Measurements from ENCODE around the gene TWSG1. TPM values are rescaled to one million over a fixed set of nuclear protein-coding genes. Genes with fewer than 3 reads are reported as not detected.

The TWSG1 gene
- total RNA-seq, result 10 to 100 TPM; 14.7 to 16.6 TPM

- Histone ChIP-seq H3K36me3 (peaks cover 11% of the 10 kb centered on the region), H3K27ac (peak within 1 kb of the TSS; percentile 83 to 87), H3K4me3 (peak within 1 kb of the TSS; percentile 73 to 82), H3K27me3 (no peaks in the 10 kb centered on the region), H3K9me3 (no peaks in the 10 kb centered on the region), H3K4me1 (peaks cover 0 to 7% of the 10 kb centered on the region in 2 donors)
- peak in 1 of 2 donors; percentile 64 for TF ChIP-seq CTCF (IDR thresholded peaks at IDR 0.05)
- peak; percentile 86 for DNase-seq (ENCODE audit: low spot score)
These were observed at the start of gene TWSG1 for GRCh38 chr18:9334329-9334972. TWSG1 (plus strand) TSS chr18:9334773; CDS start chr18:9337230, 2,457 bp downstream.

DNA sequence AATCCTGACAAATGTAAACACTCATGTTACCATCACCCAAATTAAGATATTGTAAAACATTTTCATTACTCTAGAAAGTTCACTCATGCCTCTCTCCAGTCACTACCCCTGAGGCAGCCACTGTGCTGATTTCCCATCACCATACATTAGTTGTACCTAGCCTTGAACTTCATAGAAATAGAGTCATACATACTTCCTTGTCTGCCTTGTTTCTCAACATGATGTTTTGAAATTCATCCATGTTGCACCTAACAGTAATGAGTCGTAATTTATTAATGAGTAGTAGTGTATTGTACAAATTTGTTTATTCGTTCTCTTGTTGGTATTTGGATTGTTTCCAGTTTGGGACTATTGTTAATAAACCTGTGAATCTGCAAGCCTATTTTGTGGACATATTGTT, 49.0 kb upstream of the TWSG1 start:
- no peak for TF ChIP-seq CTCF (IDR thresholded peaks at IDR 0.05)
- no peak overlapping the region for H3K4me3 ChIP-seq

GRCh38 chr18:9287036-9287435, 47.5 kb upstream of the TWSG1 start:
- no peaks in the 10 kb centered on the region for H3K27me3 ChIP-seq
- no peak for DNase-seq (ENCODE audit: low spot score)
- H3K27ac ChIP-seq, result no peak overlapping the region
- H3K36me3 ChIP-seq, result no peaks in the 10 kb centered on the region
- no peak overlapping the region for H3K4me3 ChIP-seq
- H3K9me3 ChIP-seq, result no peaks in the 10 kb centered on the region
- no peaks in the 10 kb centered on the region for H3K4me1 ChIP-seq
- no peak for TF ChIP-seq CTCF (IDR thresholded peaks at IDR 0.05)

More for the DNA sequence above, 49.0 kb upstream of the TWSG1 start:
- no peaks in the 10 kb centered on the region for H3K4me1 ChIP-seq
- H3K27ac ChIP-seq, result no peak overlapping the region
- H3K27me3 ChIP-seq, result no peaks in the 10 kb centered on the region
- DNase-seq (ENCODE audit: low spot score), result no peak
- no peaks in the 10 kb centered on the region for H3K9me3 ChIP-seq
- H3K36me3 ChIP-seq, result peaks cover 2% of the 10 kb centered on the region

- no peaks in the 10 kb centered on the region for H3K4me1 ChIP-seq
- no peak for DNase-seq (ENCODE audit: low spot score)
- H3K27me3 ChIP-seq, result no peaks in the 10 kb centered on the region
- H3K4me3 ChIP-seq, result no peak overlapping the region
- no peak overlapping the region for H3K27ac ChIP-seq
- no peak for TF ChIP-seq CTCF (IDR thresholded peaks at IDR 0.05)
- H3K36me3 ChIP-seq, result no peaks in the 10 kb centered on the region
- H3K9me3 ChIP-seq, result peaks cover 0 to 19% of the 10 kb centered on the region in 2 donors
These were observed 44.9 kb upstream of the TWSG1 start for GRCh38 chr18:9289698-9290097.

DNA sequence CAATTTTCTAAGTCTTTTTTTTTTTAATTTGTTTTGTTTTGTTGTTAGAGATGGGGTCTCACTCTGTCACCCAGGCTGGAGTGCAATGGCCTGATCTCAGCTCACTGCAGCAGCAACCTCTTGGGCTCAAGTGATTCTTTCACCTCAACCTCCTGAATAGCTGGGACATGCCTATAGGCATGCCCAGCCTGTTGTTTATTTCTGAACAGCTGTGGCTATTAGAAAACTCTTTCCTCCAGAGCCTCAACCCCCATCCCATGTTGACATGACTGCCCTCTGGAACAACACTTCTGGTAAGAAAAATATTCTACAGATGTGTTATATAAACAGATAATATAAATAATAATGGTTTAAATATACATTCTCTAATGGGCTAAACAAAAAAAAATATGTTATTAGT, 44.4 kb upstream of the TWSG1 start:
- Histone ChIP-seq H3K9me3 (peaks cover 0 to 19% of the 10 kb centered on the region in 2 donors), H3K4me3 (no peak overlapping the region), H3K36me3 (no peaks in the 10 kb centered on the region), H3K27me3 (no peaks in the 10 kb centered on the region), H3K4me1 (no peaks in the 10 kb centered on the region), H3K27ac (no peak overlapping the region)
- no peak for DNase-seq (ENCODE audit: low spot score)
- no peak for TF ChIP-seq CTCF (IDR thresholded peaks at IDR 0.05)

DNA sequence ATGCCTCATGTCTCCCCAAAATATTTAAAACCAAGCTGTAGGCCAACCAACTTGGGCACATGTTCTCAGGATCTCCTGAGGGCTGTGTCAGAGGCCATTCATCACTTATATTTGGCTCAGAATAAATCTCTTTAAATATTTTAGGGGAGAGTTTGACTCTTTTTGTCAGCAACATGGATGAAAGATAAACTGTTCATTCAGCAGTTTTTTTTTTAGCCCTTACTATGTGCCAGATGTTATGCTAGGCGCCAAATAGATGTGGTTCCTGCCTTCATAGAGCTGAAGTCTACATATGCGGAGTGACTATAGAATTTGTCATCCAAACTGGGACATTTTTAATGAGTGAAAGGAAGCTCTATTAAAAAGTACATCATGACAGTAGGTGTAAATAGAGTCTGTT, 42.5 kb upstream of the TWSG1 start:
- Histone ChIP-seq H3K36me3 (no peaks in the 10 kb centered on the region), H3K27ac (no peak overlapping the region), H3K9me3 (peaks cover 0 to 19% of the 10 kb centered on the region in 2 donors), H3K4me1 (no peaks in the 10 kb centered on the region), H3K27me3 (no peaks in the 10 kb centered on the region), H3K4me3 (no peak overlapping the region)
- TF ChIP-seq CTCF (IDR thresholded peaks at IDR 0.05), result no peak
- no peak for DNase-seq (ENCODE audit: low spot score)

All from right atrium auricular region (tissue), 2 donors.